Neural crest cell (in vitro differentiated cells): Measurements from ENCODE around the gene PCBP3. TPM values are rescaled to one million over a fixed set of nuclear protein-coding genes. Genes with fewer than 3 reads are reported as not detected.

ENCODE experiments used
- DNase-seq: peaks from one replicate; pipeline ENCODE4 v3.0.0; 2021; ENCODE audit warnings: low read depth, mixed read lengths, low spot score
- H3K27ac Mint-ChIP-seq: one replicate; pipeline ENCODE4 v1.8.0; 2021; ENCODE audit warnings: mild to moderate bottlenecking, mixed read lengths; ENCODE audit not compliant: unreplicated experiment
- H3K27me3 Mint-ChIP-seq: 2 replicates; pipeline ENCODE4 v1.8.0; 2021; ENCODE audit warnings: low read depth, mild to moderate bottlenecking, mixed read lengths
- H3K36me3 Mint-ChIP-seq: 2 replicates; pipeline ENCODE4 v1.8.0; 2021; ENCODE audit warnings: low read depth, mild to moderate bottlenecking, mixed read lengths
- H3K4me1 Mint-ChIP-seq: 2 replicates; pipeline ENCODE4 v1.8.0; 2021; ENCODE audit warnings: mixed read lengths
- H3K4me3 Mint-ChIP-seq: one replicate; pipeline ENCODE4 v1.8.0; 2021; ENCODE audit warnings: mild to moderate bottlenecking, mixed read lengths
- H3K9me3 Mint-ChIP-seq: 2 replicates; pipeline ENCODE4 v1.8.0; 2021; ENCODE audit warnings: mixed read lengths
- CTCF ChIP-seq: fragments of 200-600 bp; sonication (generic); conservative IDR thresholded peaks from 2 replicates; pipeline ENCODE4 v1.5.0; 2021; ENCODE audit warnings: antibody characterized with exemption, mild to moderate bottlenecking
- total RNA-seq: library from RNA; stranded (reverse); gene quantifications from 2 replicates; pipeline ENCODE4 v1.2.1, GENCODE V29; 2021

The PCBP3 gene
- total RNA-seq, 1 donor from 2014 or later: 5.1 TPM

GRCh38 chr21:45902292-45902995 is 258.9 kb downstream of the PCBP3 start:
- no peak for TF ChIP-seq CTCF
- H3K36me3 Mint-ChIP-seq: peaks cover 3% of the 10 kb centered on the region

GRCh38 chr21:45905196-45905595 is 261.7 kb downstream of the PCBP3 start:
- no peaks in the 10 kb centered on the region for H3K9me3 Mint-ChIP-seq
- TF ChIP-seq CTCF: no peak
- H3K36me3 Mint-ChIP-seq: peaks cover 3% of the 10 kb centered on the region
- DNase-seq: no peak
- no peak overlapping the region for H3K27ac Mint-ChIP-seq
- peaks cover 4% of the 10 kb centered on the region for H3K4me1 Mint-ChIP-seq
- H3K27me3 Mint-ChIP-seq: no peaks in the 10 kb centered on the region
- H3K4me3 Mint-ChIP-seq: no peak overlapping the region

More at GRCh38 chr21:45902292-45902995, 258.9 kb downstream of the PCBP3 start:
- no peak for DNase-seq
- H3K27ac Mint-ChIP-seq: no peak overlapping the region
- H3K4me1 Mint-ChIP-seq: peaks cover 4% of the 10 kb centered on the region
- H3K9me3 Mint-ChIP-seq: no peaks in the 10 kb centered on the region
- H3K4me3 Mint-ChIP-seq: no peak overlapping the region
- H3K27me3 Mint-ChIP-seq: no peaks in the 10 kb centered on the region

GRCh38 chr21:45906196-45906805 is 262.8 kb downstream of the PCBP3 start:
- no peak for DNase-seq
- Mint-ChIP-seq H3K27me3 (no peaks in the 10 kb centered on the region), H3K4me3 (no peak overlapping the region), H3K27ac (no peak overlapping the region), H3K4me1 (no peaks in the 10 kb centered on the region), H3K36me3 (peaks cover 3% of the 10 kb centered on the region), H3K9me3 (no peaks in the 10 kb centered on the region)
- no peak for TF ChIP-seq CTCF

- Mint-ChIP-seq H3K9me3 (no peaks in the 10 kb centered on the region), H3K4me1 (no peaks in the 10 kb centered on the region), H3K27ac (no peak overlapping the region), H3K27me3 (no peaks in the 10 kb centered on the region), H3K36me3 (peaks cover 3% of the 10 kb centered on the region), H3K4me3 (no peak overlapping the region)
- no peak for DNase-seq
- no peak for TF ChIP-seq CTCF
Observed at GRCh38 chr21:45906859-45907258, 263.3 kb downstream of the PCBP3 start.

GRCh38 chr21:45908536-45909237 is 265.2 kb downstream of the PCBP3 start:
- H3K27me3 Mint-ChIP-seq: no peaks in the 10 kb centered on the region
- H3K9me3 Mint-ChIP-seq: no peaks in the 10 kb centered on the region
- H3K4me3 Mint-ChIP-seq: no peak overlapping the region
- H3K27ac Mint-ChIP-seq: no peak overlapping the region
- no peaks in the 10 kb centered on the region for H3K36me3 Mint-ChIP-seq
- TF ChIP-seq CTCF: no peak
- no peak for DNase-seq
- no peaks in the 10 kb centered on the region for H3K4me1 Mint-ChIP-seq
